Left lung (tissue), 10 donors: ENCODE results near the gene BBS2. TPM values are rescaled to one million over a fixed set of nuclear protein-coding genes. Genes with fewer than 3 reads are reported as not detected.

Experiments
- ATAC-seq: fragments of 200-7000 bp; cut with Tn5 transposase; one replicate; pipeline ENCODE4 v1.9.1; 2020; ENCODE audit warnings: moderate library complexity
- DNase-seq, 4 donors: peaks; one replicate each; pipeline ENCODE4 v3.0.0-alpha.2; 2013 to 2020
- H3K27ac ChIP-seq, 2 donors: fragments of 200-600 bp; sonication (generic) in 1 of 2; one replicate each; pipeline versions ENCODE4 v1.5.0 to v1.8.0; 2020 to 2021
- H3K27me3 ChIP-seq, 2 donors: fragments of 200-600 bp; sonication (generic) in 1 of 2; one replicate each; pipeline versions ENCODE4 v1.5.0 to v1.8.0; 2020 to 2021
- H3K36me3 ChIP-seq, 2 donors: fragments of 200-600 bp; sonication (generic) in 1 of 2; one replicate each; pipeline versions ENCODE4 v1.5.0 to v1.8.0; 2020 to 2021
- H3K4me1 ChIP-seq, 2 donors: fragments of 200-600 bp; one replicate each; pipeline ENCODE4 v1.8.0; 2021
- H3K4me3 ChIP-seq, 2 donors: fragments of 200-600 bp; sonication (generic) in 1 of 2; one replicate each; pipeline versions ENCODE4 v1.5.0 to v1.8.0; 2020 to 2021; ENCODE audit warnings: mild to moderate bottlenecking in 1 of 2
- H3K9me3 ChIP-seq, 2 donors: fragments of 200-600 bp; sonication (generic) in 1 of 2; one replicate each; pipeline versions ENCODE4 v1.5.0 to v1.8.0; 2020 to 2021
- CTCF ChIP-seq, 2 donors: fragments of 200-600 bp; sonication (generic) in 1 of 2; IDR thresholded peaks; one replicate each; pipeline versions ENCODE4 v1.5.0 to v1.8.0; 2021; ENCODE audit warnings: antibody characterized with exemption in 2 of 2
- intact Hi-C, 2 donors: fragments of 100-400 bp; cut with DNase I; formaldehyde crosslinking; loops; one replicate each; pipeline versions ENCODE4 v1.11.2 to v1.14.2; 2022
- polyA plus RNA-seq, 6 donors: library from polyadenylated mRNA; unstranded; fragments of 120-200 nt; gene quantifications; one replicate each; pipeline ENCODE4 v1.2.1, GENCODE V29; 2013; ENCODE audit not compliant: insufficient read length in 6 of 6
- total RNA-seq, 2 donors: library from RNA; stranded (reverse); fragmentation: NEBNext Ultra II Directional; extraction: Animal tissue kit (Norgen Biotek cat#: 25700); gene quantifications; one replicate each; pipeline ENCODE4 v1.2.1, GENCODE V29; 2021
- donor health status: DM: no; HTN: yes; CAD: no.
- donor health status: DM: no; HTN: no; CAD: no.

The BBS2 gene
- total and polyA plus RNA-seq, 8 donors, result 23.9 to 109 (median 81.8) TPM

GRCh38 chr16:56525236-56525635, 5.4 kb upstream of the BBS2 start:
- TF ChIP-seq CTCF (IDR thresholded peaks at IDR 0.05), result no peak
- peak in 1 of 4 donors; percentile 13 for DNase-seq
- H3K4me1 ChIP-seq, result peaks cover 4% of the 10 kb centered on the region in 2 donors
- no peaks in the 10 kb centered on the region for H3K27me3 ChIP-seq
- no peak overlapping the region for H3K4me3 ChIP-seq
- H3K9me3 ChIP-seq, result no peaks in the 10 kb centered on the region
- no peak overlapping the region for H3K27ac ChIP-seq
- H3K36me3 ChIP-seq, result no peaks in the 10 kb centered on the region
- intact Hi-C loops, result no loop called here
- ATAC-seq, result no peak

GRCh38 chr16:56520251-56520577, 390 bp upstream of the BBS2 start:
- H3K9me3 ChIP-seq, result no peaks in the 10 kb centered on the region
- peaks cover 8 to 14% of the 10 kb centered on the region in 2 donors for H3K4me1 ChIP-seq
- intact Hi-C loops, result no loop called here
- DNase-seq, result no peak
- peak overlapping the region; percentile 81 to 89 for H3K4me3 ChIP-seq
- H3K27ac ChIP-seq, result peak overlapping the region in 1 of 2 donors; percentile 80
- H3K27me3 ChIP-seq, result no peaks in the 10 kb centered on the region
- H3K36me3 ChIP-seq, result no peaks in the 10 kb centered on the region
- no peak for TF ChIP-seq CTCF (IDR thresholded peaks at IDR 0.05)
- no peak for ATAC-seq

- peaks cover 8 to 20% of the 10 kb centered on the region in 2 donors for H3K4me1 ChIP-seq
- DNase-seq (no peak), ATAC-seq (no peak)
- no peak overlapping the region for H3K4me3 ChIP-seq
- H3K9me3 ChIP-seq, result no peaks in the 10 kb centered on the region
- TF ChIP-seq CTCF (IDR thresholded peaks at IDR 0.05), result no peak
- intact Hi-C loops, result loop anchor here in 1 of 2 donors (10.0 kb wide), 1 partner anchor 186 kb away; no protein-coding TSS in a partner anchor
- no peaks in the 10 kb centered on the region for H3K36me3 ChIP-seq
- H3K27ac ChIP-seq, result no peak overlapping the region
- no peaks in the 10 kb centered on the region for H3K27me3 ChIP-seq
Observed at GRCh38 chr16:56518425-56518824, 1.4 kb downstream of the BBS2 start.

GRCh38 chr16:56517206-56517605, 2.6 kb downstream of the BBS2 start:
- Histone ChIP-seq H3K27ac (no peak overlapping the region), H3K4me3 (no peak overlapping the region), H3K36me3 (no peaks in the 10 kb centered on the region), H3K27me3 (no peaks in the 10 kb centered on the region), H3K4me1 (peaks cover 8 to 27% of the 10 kb centered on the region in 2 donors), H3K9me3 (no peaks in the 10 kb centered on the region)
- no peak for TF ChIP-seq CTCF (IDR thresholded peaks at IDR 0.05)
- ATAC-seq (no peak), DNase-seq (no peak)
- intact Hi-C loops, result loop anchor here in 1 of 2 donors (10.0 kb wide), 1 partner anchor 188 kb away; no protein-coding TSS in a partner anchor

GRCh38 chr16:56515665-56516064, 4.2 kb downstream of the BBS2 start:
- DNase-seq (peak in 1 of 4 donors; percentile 10), ATAC-seq (no peak)
- H3K27me3 ChIP-seq, result no peaks in the 10 kb centered on the region
- intact Hi-C loops, result loop anchor here in 1 of 2 donors (10.0 kb wide), 1 partner anchor 189 kb away; no protein-coding TSS in a partner anchor
- TF ChIP-seq CTCF (IDR thresholded peaks at IDR 0.05), result no peak
- H3K4me1 ChIP-seq, result peaks cover 8 to 27% of the 10 kb centered on the region in 2 donors
- H3K9me3 ChIP-seq, result no peaks in the 10 kb centered on the region
- no peak overlapping the region for H3K27ac ChIP-seq
- H3K4me3 ChIP-seq, result no peak overlapping the region
- peaks cover 0 to under 1% of the 10 kb centered on the region in 2 donors for H3K36me3 ChIP-seq
